Measurements from ENCODE around the gene IDH3A. TPM values are rescaled to one million over a fixed set of nuclear protein-coding genes. Genes with fewer than 3 reads are reported as not detected.

IDH3A gene
- total RNA-seq, 1 experiment from 2014 or later, result 115 TPM

DNA sequence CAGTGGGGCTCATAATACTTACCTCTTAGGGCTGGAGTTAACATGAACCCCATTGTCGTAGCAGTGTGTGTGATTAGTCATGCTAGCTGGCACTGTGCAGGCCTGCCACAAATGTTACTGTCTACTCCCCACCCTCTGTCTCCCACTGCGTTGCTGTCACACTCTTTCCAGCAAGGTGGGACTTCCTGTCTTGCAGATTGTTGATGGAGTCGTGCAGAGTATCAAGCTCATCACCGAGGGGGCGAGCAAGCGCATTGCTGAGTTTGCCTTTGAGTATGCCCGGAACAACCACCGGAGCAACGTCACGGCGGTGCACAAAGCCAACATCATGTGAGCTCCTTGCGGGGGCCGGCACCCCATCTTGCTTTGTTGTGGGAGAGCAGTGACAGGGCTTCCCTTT is 12.9 kb downstream of the IDH3A start:
- Histone ChIP-seq H3K9me2 (ENCODE audit: insufficient read depth) (no peaks in the 10 kb centered on the region), H3K9ac (ENCODE audit: low read length) (no peak overlapping the region), H3K4me1 (ENCODE audit: control insufficient read depth in 1 of 2, insufficient read depth in 2 of 2, low read length in 2 of 2) (no peaks in the 10 kb centered on the region), H3K9me3 (ENCODE audit: control insufficient read depth in 1 of 2, insufficient read depth in 1 of 2, low read depth in 1 of 2, low read length in 2 of 2) (no peaks in the 10 kb centered on the region), H3K36me3 (ENCODE audit: control insufficient read depth in 1 of 2, insufficient read depth in 2 of 2, low read length in 2 of 2) (peaks cover 39 to 41% of the 10 kb centered on the region in 2 experiments), H3K79me2 (ENCODE audit: insufficient read depth, low read length) (no peaks in the 10 kb centered on the region; the same call in 1 of the 2 replicates), H2AFZ (ENCODE audit: low read depth, low read length, poor library complexity, severe bottlenecking) (no peak overlapping the region), H3K27ac (ENCODE audit: low read depth, low read length) (no peak overlapping the region), H3K4me2 (ENCODE audit: low read length) (no peak overlapping the region), H4K20me1 (ENCODE audit: insufficient read depth) (no peaks in the 10 kb centered on the region), H3K4me3 (replicated peaks in 1 of 2; ENCODE audit: low read depth in 1 of 2, low read length in 2 of 2) (no peak overlapping the region), H3K27me3 (ENCODE audit: insufficient read depth, low read length) (no peaks in the 10 kb centered on the region)
- ChIA-PET RAD21 (ENCODE audit: low non-redundant PET in 1 of 2, low total read pairs in 2 of 2, uncharacterized antibody in 2 of 2, unreplicated experiment in 2 of 2) (no interaction called here), POLR2A (no interaction called here), CTCF (no interaction called here)
- TF ChIP-seq RAD21 (IDR thresholded peaks at IDR 0.05; ENCODE audit: low read depth), result no peak
- ATAC-seq (no peak), DNase-seq (ENCODE audit: low read depth, low spot score) (no peak)
- BruUV-seq (replicated peaks), result no TSS peak
- intact Hi-C loops (cut with micrococcal nuclease), result no loop called here

DNA sequence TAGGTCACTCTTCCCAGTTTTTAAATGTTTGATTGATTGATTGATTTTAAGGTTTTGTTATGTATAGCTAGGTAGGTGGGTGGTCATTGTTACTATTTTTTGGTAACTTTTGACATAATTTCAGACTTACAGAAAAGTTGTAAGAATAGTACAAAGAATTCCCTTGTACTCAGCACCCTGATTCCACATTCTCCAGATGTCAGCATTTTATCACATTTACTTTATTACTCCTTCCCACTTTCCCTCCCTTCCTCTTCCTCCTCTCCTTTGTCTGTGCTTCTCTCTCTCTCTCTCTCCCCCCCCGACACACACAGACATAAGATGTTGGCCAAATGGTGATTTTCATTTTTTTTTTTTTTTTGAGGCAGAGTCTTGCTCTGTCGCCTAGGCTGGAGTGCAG is 14.8 kb downstream of the IDH3A start:
- no peak overlapping the region for H3K27ac ChIP-seq (ENCODE audit: low read depth, low read length)
- H2AFZ ChIP-seq (ENCODE audit: low read depth, low read length, poor library complexity, severe bottlenecking), result no peak overlapping the region
- ChIA-PET POLR2A (no interaction called here), RAD21 (ENCODE audit: low non-redundant PET in 1 of 2, low total read pairs in 2 of 2, uncharacterized antibody in 2 of 2, unreplicated experiment in 2 of 2) (no interaction called here), CTCF (no interaction called here)
- H3K9me2 ChIP-seq (ENCODE audit: insufficient read depth), result no peaks in the 10 kb centered on the region
- no peak overlapping the region for H3K9ac ChIP-seq (ENCODE audit: low read length)
- no peaks in the 10 kb centered on the region for H4K20me1 ChIP-seq (ENCODE audit: insufficient read depth)
- ATAC-seq, result no peak
- H3K4me3 ChIP-seq (replicated peaks in 1 of 2; ENCODE audit: low read depth in 1 of 2, low read length in 2 of 2), result no peak overlapping the region
- no peak overlapping the region for H3K4me2 ChIP-seq (ENCODE audit: low read length)
- TF ChIP-seq, protein P1, sequence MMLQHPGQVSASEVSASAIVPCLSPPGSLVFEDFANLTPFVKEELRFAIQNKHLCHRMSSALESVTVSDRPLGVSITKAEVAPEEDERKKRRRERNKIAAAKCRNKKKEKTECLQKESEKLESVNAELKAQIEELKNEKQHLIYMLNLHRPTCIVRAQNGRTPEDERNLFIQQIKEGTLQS (IDR thresholded peaks at IDR 0.05), result no peak
- TF ChIP-seq SIN3A (IDR thresholded peaks at IDR 0.05; ENCODE audit: low read depth), result no peak
- no peak for TF ChIP-seq YY1 (IDR thresholded peaks at IDR 0.05; ENCODE audit: extremely low read depth, insufficient replicate concordance, low read depth, low read length)
- no peak for TF ChIP-seq SRF (IDR thresholded peaks at IDR 0.05; ENCODE audit: low read depth)
- no peak for TF ChIP-seq ELF1 (IDR thresholded peaks at IDR 0.05; ENCODE audit: borderline replicate concordance, low read depth)
- no peak for TF ChIP-seq ZFX (IDR thresholded peaks at IDR 0.05)
- TF ChIP-seq EZH2 (IDR thresholded peaks at IDR 0.05), result no peak
- TF ChIP-seq ZNF274 (IDR thresholded peaks at IDR 0.05; ENCODE audit: low read depth, low read length), result no peak
- TF ChIP-seq, protein P2, sequence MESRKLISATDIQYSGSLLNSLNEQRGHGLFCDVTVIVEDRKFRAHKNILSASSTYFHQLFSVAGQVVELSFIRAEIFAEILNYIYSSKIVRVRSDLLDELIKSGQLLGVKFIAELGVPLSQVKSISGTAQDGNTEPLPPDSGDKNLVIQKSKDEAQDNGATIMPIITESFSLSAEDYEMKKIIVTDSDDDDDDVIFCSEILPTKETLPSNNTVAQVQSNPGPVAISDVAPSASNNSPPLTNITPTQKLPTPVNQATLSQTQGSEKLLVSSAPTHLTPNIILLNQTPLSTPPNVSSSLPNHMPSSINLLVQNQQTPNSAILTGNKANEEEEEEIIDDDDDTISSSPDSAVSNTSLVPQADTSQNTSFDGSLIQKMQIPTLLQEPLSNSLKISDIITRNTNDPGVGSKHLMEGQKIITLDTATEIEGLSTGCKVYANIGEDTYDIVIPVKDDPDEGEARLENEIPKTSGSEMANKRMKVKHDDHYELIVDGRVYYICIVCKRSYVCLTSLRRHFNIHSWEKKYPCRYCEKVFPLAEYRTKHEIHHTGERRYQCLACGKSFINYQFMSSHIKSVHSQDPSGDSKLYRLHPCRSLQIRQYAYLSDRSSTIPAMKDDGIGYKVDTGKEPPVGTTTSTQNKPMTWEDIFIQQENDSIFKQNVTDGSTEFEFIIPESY (IDR thresholded peaks at IDR 0.05; ENCODE audit: extremely low read depth, insufficient replicate concordance, low read length), result no peak
- TF ChIP-seq, protein P3, sequence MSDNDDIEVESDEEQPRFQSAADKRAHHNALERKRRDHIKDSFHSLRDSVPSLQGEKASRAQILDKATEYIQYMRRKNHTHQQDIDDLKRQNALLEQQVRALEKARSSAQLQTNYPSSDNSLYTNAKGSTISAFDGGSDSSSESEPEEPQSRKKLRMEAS (IDR thresholded peaks at IDR 0.05), result no peak
- TF ChIP-seq RAD21 (IDR thresholded peaks at IDR 0.05; ENCODE audit: low read depth), result no peak
- DNase-seq (ENCODE audit: low read depth, low spot score), result no peak
- peaks cover 34 to 41% of the 10 kb centered on the region in 2 experiments for H3K36me3 ChIP-seq (ENCODE audit: control insufficient read depth in 1 of 2, insufficient read depth in 2 of 2, low read length in 2 of 2)
- H3K4me1 ChIP-seq (ENCODE audit: control insufficient read depth in 1 of 2, insufficient read depth in 2 of 2, low read length in 2 of 2), result no peaks in the 10 kb centered on the region
- H3K79me2 ChIP-seq (ENCODE audit: insufficient read depth, low read length), result no peaks in the 10 kb centered on the region
- BruUV-seq (replicated peaks), result no TSS peak
- no peaks in the 10 kb centered on the region for H3K27me3 ChIP-seq (ENCODE audit: insufficient read depth, low read length)
- H3K9me3 ChIP-seq (ENCODE audit: control insufficient read depth in 1 of 2, insufficient read depth in 1 of 2, low read depth in 1 of 2, low read length in 2 of 2), result no peaks in the 10 kb centered on the region
- intact Hi-C loops (cut with micrococcal nuclease), result no loop called here
